ENCODE results near the gene TAF15.

TAF15 gene

GRCh38 chr17:35890774-35891155, 81.5 kb downstream of the TAF15 start:
- Histone ChIP-seq H3K36me3 (ENCODE audit: insufficient read depth, low read length) (no peaks in the 10 kb centered on the region), H2AFZ (ENCODE audit: low read length, unreplicated experiment) (no peak overlapping the region), H3K4me3 (ENCODE audit: low read depth, low read length) (no peak overlapping the region), H3K4me1 (ENCODE audit: control insufficient read depth, insufficient read depth, low read length, unreplicated experiment) (peaks cover 32% of the 10 kb centered on the region), H3K27me3 (ENCODE audit: insufficient read depth, low read length) (no peaks in the 10 kb centered on the region), H3K79me2 (ENCODE audit: control insufficient read depth, insufficient read depth, low read length, unreplicated experiment) (no peaks in the 10 kb centered on the region), H3K27ac (ENCODE audit: low read depth, low read length) (no peak overlapping the region)

- H2AFZ ChIP-seq (ENCODE audit: low read length, unreplicated experiment), result no peak overlapping the region
- no peak overlapping the region for H3K4me3 ChIP-seq (ENCODE audit: low read depth, low read length)
- peaks cover 37% of the 10 kb centered on the region for H3K4me1 ChIP-seq (ENCODE audit: control insufficient read depth, insufficient read depth, low read length, unreplicated experiment)
- no peak overlapping the region for H3K27ac ChIP-seq (ENCODE audit: low read depth, low read length)
- H3K27me3 ChIP-seq (ENCODE audit: insufficient read depth, low read length), result no peaks in the 10 kb centered on the region
- no peaks in the 10 kb centered on the region for H3K79me2 ChIP-seq (ENCODE audit: control insufficient read depth, insufficient read depth, low read length, unreplicated experiment)
- H3K36me3 ChIP-seq (ENCODE audit: insufficient read depth, low read length), result no peaks in the 10 kb centered on the region
Observed at GRCh38 chr17:35891269-35891668, 82.0 kb downstream of the TAF15 start.

GRCh38 chr17:35892091-35893035, 83.1 kb downstream of the TAF15 start:
- Histone ChIP-seq H2AFZ (ENCODE audit: low read length, unreplicated experiment) (peak overlapping the region; percentile 65), H3K27ac (ENCODE audit: low read depth, low read length) (peak overlapping the region; percentile 75), H3K36me3 (ENCODE audit: insufficient read depth, low read length) (no peaks in the 10 kb centered on the region), H3K27me3 (ENCODE audit: insufficient read depth, low read length) (no peaks in the 10 kb centered on the region), H3K4me3 (ENCODE audit: low read depth, low read length) (no peak overlapping the region), H3K4me1 (ENCODE audit: control insufficient read depth, insufficient read depth, low read length, unreplicated experiment) (peaks cover 38% of the 10 kb centered on the region), H3K79me2 (ENCODE audit: control insufficient read depth, insufficient read depth, low read length, unreplicated experiment) (no peaks in the 10 kb centered on the region)

GRCh38 chr17:35893751-35894150, 84.5 kb downstream of the TAF15 start:
- no peaks in the 10 kb centered on the region for H3K79me2 ChIP-seq (ENCODE audit: control insufficient read depth, insufficient read depth, low read length, unreplicated experiment)
- no peaks in the 10 kb centered on the region for H3K27me3 ChIP-seq (ENCODE audit: insufficient read depth, low read length)
- H3K36me3 ChIP-seq (ENCODE audit: insufficient read depth, low read length), result no peaks in the 10 kb centered on the region
- H2AFZ ChIP-seq (ENCODE audit: low read length, unreplicated experiment), result no peak overlapping the region
- H3K4me3 ChIP-seq (ENCODE audit: low read depth, low read length), result no peak overlapping the region
- no peak overlapping the region for H3K27ac ChIP-seq (ENCODE audit: low read depth, low read length)
- H3K4me1 ChIP-seq (ENCODE audit: control insufficient read depth, insufficient read depth, low read length, unreplicated experiment), result peaks cover 42% of the 10 kb centered on the region

GRCh38 chr17:35894206-35894605, 84.9 kb downstream of the TAF15 start:
- no peaks in the 10 kb centered on the region for H3K79me2 ChIP-seq (ENCODE audit: control insufficient read depth, insufficient read depth, low read length, unreplicated experiment)
- H2AFZ ChIP-seq (ENCODE audit: low read length, unreplicated experiment), result no peak overlapping the region
- no peak overlapping the region for H3K4me3 ChIP-seq (ENCODE audit: low read depth, low read length)
- no peaks in the 10 kb centered on the region for H3K27me3 ChIP-seq (ENCODE audit: insufficient read depth, low read length)
- peaks cover 42% of the 10 kb centered on the region for H3K4me1 ChIP-seq (ENCODE audit: control insufficient read depth, insufficient read depth, low read length, unreplicated experiment)
- H3K36me3 ChIP-seq (ENCODE audit: insufficient read depth, low read length), result no peaks in the 10 kb centered on the region
- H3K27ac ChIP-seq (ENCODE audit: low read depth, low read length), result no peak overlapping the region

GRCh38 chr17:35895636-35896587, 86.6 kb downstream of the TAF15 start:
- Histone ChIP-seq H3K36me3 (ENCODE audit: insufficient read depth, low read length) (no peaks in the 10 kb centered on the region), H2AFZ (ENCODE audit: low read length, unreplicated experiment) (no peak overlapping the region), H3K4me3 (ENCODE audit: low read depth, low read length) (no peak overlapping the region), H3K79me2 (ENCODE audit: control insufficient read depth, insufficient read depth, low read length, unreplicated experiment) (no peaks in the 10 kb centered on the region), H3K27me3 (ENCODE audit: insufficient read depth, low read length) (no peaks in the 10 kb centered on the region), H3K27ac (ENCODE audit: low read depth, low read length) (peak overlapping the region; percentile 80), H3K4me1 (ENCODE audit: control insufficient read depth, insufficient read depth, low read length, unreplicated experiment) (peaks cover 31% of the 10 kb centered on the region)

All from ACC112 (cell line).